HG02870 (cell line): ENCODE measurements around the gene ASTL.
A peak's percentile ranks its signal among the peaks of the same experiment; 100 is the strongest.
"Not testable (repeated sequence)": the region's sequence is repeated elsewhere in the genome, so short reads cannot be mapped to it uniquely, and the experiment has no call there.

ENCODE experiments used
- ATAC-seq: cut with Tn5 transposase; IDR thresholded peaks from one replicate; pipeline ENCODE4 v1.9.1; 2021; ENCODE audit warnings: mild to moderate bottlenecking, moderate library complexity; ENCODE audit not compliant: unreplicated experiment

ASTL gene

DNA sequence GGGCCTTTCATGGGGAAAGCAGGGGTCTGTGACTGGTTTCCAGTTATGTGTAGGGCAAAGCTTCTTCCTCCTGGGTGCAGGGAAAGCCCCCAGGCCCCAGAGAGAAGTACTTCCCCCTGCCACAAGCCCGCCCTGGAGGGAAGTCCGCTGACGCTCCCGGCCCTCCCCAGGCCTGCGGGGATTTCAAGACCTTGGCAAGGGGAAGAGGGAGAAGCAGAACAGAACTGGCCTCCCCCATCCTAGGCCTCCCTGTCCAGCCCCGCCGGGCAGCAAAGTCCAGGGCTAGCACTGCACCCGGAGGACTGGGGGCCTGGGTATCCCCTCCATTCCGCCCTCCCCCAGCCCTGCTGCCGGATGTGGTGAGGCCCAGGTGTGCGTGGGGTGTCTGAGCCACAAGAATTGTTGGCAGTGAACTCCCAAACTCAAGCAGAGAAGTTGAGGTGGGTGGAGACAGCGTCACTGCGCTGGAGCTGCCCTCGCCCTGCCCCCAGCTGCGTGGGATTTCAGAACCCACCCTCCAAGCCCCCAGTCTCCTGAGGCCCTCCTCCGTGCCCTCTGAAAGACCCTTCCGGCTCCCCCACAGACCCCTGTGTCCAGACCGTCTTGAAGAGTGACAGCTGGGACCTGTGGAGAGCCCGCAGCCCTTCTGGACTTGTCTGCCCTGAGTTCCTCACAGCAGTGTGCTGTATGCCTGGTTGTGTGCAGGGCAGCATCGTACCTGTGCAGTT, 8.0 kb upstream of the ASTL start:
- peak; percentile 27 for ATAC-seq

DNA sequence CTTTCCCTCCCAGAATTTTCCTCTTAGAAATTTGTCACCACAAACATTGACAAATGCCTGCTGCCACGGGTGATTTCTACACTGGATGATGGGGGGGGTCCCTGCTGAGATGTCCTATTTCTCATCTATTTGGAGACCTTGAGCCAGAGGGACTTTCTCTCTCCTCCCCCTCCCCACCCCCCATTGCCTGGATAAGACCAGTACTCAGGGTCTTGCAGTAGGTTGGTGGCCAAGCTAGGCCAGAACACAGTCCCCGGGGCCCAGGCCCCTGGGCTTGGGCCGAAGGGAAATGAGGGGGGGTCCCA, 7.5 kb upstream of the ASTL start:
- ATAC-seq: no peak

DNA sequence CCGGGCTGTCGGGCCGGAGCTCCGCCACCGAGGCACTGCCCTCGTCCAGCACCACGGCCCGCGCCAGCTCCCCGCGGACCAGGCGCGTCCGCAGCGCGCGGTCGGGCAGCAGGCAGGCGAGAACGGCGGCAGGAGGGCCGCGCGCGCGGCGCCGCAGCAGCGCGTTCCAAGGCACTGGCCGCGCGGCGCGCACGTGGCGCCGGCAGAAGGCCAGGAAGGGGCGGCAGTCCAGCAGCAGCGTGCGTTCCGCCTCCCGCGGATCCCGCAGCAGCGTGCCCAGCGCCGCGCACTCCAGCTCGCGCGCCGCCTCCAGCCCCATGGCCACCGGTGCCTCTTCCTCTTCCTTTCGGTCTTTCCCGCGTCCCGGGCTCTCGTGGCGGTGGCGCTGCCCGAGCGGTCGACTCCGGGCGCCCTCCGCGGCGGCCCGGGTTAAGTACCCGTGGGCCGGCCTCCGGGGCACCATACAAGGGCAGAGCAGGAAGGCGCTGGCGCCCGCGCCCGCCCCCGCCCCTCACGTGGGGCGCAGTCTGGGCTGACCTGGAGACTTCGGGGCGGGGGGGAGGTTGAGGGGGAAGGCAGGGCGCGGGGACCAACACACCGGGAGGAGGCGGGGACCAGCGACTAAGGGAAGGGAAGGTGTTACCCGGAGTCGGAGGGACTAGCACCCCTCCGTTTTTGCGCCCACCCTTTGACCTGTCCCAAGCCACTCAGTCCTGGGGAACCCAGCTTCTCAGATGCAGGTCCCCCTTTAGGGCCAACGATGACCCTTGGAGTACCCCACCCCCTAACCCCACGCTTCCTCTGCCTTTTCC, 6.9 kb upstream of the ASTL start, which contains the start of gene DUSP2:
DUSP2 (minus strand) TSS at position 405 of the 812 bp plus-strand sequence; CDS start at position 319, 86 bp downstream.
- peak; percentile 44 for ATAC-seq

- ATAC-seq: peak; percentile 1
These were observed 6.3 kb upstream of the ASTL start for GRCh38 chr2:96144481-96145035.

DNA sequence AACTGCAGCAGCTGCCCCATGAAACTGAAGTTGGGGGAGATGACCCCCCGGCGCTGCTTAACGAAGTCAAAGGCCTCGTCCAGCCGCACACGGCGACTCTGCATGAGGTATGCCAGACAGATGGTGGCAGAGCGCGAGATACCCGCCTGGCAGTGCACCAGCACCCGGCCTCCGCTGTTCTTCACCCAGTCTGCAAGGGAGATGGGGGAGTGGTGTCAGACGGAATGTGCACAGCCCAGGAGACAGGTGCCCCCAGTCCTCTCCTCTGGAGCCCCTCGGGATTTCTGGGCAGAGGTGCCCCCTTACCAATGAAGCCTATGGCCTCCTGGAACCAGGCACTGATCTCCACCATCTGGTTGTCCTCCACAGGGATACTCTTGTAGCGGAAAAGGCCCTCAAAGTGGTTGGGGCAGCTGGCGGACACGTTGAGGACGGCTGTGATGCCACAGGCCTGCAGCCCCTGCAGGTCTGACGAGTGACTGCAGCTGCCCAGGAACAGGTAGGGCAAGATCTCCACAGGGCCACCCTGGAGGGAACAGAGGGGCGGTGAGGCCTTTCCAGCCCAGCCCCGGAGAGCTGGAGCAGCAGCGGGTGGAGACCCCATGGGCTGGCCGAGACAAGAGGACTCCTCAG, 5.7 kb upstream of the ASTL start:
- no peak for ATAC-seq

GRCh38 chr2:96143231-96143847, 5.0 kb upstream of the ASTL start:
- no peak for ATAC-seq

- no peak for ATAC-seq
These were observed 4.2 kb upstream of the ASTL start for GRCh38 chr2:96142217-96143113.

- not testable (repeated sequence) for ATAC-seq
These were observed 3.3 kb upstream of the ASTL start for GRCh38 chr2:96141624-96141967.

- ATAC-seq: no peak
These were observed 2.8 kb upstream of the ASTL start for GRCh38 chr2:96140941-96141623.

DNA sequence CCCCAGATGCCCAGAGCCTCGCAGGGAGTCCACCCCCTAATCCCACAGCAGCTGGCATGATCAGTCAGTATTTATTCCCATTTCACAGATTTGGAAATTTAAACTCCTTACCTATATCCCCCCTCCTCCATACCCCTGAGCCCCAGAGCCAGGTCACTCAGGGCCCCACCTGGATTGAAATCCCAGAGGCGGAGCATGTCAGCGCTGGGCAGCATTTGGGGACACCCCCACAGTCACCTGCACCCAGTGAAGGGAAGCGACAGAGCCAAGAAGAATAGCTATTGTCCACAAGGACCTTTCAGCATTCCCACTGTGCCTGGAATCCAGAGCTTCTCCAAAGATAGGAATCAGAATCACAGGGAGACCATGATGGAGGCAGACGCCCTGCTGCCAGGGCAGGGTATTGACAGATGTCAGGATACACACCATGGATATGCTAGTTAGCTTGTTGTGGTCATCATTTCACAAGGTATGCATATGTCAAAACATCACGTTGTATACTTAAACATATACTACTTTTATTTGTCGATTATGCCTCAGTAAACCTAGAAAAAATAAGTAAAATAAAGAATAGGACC, 968 bp upstream of the ASTL start:
- no peak for ATAC-seq

GRCh38 chr2:96137321-96138178, 752 bp downstream of the ASTL start:
- no peak for ATAC-seq

- ATAC-seq: no peak
These were observed 2.1 kb downstream of the ASTL start for GRCh38 chr2:96136129-96136720.

GRCh38 chr2:96135621-96136020, 2.7 kb downstream of the ASTL start:
- ATAC-seq: no peak

- ATAC-seq: no peak
These were observed 3.1 kb downstream of the ASTL start for GRCh38 chr2:96135171-96135570.

DNA sequence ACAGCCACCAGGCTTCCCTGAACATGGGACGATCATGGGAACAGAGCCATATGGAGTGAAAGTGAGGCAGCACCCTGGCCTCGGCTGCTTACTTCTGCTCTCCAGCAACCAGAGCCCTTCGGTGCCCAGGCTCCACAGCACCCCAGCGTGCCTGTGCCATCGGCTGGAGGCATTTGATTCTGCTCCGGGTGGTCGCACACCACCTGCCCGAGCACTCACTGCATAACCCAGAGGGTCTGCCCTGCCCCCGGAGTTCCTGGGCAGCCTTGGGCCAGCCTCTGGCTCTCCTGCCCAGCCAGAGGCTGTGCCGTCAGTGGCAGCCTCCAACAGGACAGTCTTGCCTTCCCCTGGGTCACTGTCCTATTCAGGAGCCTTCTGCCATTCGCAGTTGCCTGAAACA, 3.9 kb downstream of the ASTL start:
- no peak for ATAC-seq

DNA sequence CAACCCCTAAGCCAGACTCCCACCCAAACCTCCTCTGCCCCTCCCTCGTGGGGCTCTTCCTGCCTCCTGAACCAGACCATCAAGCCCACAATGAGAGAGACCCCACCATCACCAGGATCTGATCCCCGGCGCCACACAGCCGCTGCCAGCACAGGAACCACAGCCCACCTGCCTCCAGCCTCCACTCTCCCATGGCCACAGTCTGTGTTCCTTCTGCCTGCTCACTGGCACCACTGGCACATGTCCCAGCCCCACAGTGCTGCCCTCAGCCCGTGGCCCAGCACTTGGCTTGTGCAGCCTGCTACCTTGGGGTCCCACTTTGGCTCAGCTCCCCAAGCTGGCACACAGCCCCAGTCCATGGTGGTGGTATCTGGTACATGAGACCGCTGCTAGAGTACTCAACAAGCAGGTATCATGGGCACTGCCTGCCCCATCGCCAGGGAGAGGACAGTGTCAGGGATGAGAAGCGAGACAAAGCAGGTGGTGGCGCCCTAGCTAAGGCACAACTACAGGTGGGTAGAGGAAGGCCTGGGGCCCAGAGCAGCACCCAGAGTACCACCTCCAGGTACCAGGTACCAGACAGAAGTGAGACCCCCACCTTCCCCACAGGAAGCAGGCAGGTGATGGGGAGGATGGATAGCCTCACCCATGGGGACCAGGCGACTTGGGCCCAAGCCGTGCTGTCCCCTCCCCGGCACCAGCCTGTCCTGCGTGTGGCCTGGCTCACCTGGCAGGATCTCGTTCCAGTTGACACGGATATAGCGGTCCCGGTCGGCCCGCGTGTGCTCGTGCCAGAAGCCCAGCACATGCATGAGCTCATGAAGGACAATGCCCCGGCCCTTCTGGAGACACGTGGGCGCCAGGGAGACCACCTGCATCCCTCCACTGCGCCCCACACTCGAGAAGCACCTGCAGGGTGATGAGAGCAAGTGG, 6.2 kb downstream of the ASTL start:
- ATAC-seq: no peak
